HG02571 (cell line): Measurements from ENCODE around the gene STK39.

Experiments
- ATAC-seq: cut with Tn5 transposase; IDR thresholded peaks from one replicate; pipeline ENCODE4 v1.9.1; 2021; ENCODE audit warnings: mild to moderate bottlenecking, moderate library complexity; ENCODE audit not compliant: unreplicated experiment

STK39 gene

GRCh38 chr2:167965907-167966761 is 281.3 kb downstream of the STK39 start:
- ATAC-seq, result no peak

DNA sequence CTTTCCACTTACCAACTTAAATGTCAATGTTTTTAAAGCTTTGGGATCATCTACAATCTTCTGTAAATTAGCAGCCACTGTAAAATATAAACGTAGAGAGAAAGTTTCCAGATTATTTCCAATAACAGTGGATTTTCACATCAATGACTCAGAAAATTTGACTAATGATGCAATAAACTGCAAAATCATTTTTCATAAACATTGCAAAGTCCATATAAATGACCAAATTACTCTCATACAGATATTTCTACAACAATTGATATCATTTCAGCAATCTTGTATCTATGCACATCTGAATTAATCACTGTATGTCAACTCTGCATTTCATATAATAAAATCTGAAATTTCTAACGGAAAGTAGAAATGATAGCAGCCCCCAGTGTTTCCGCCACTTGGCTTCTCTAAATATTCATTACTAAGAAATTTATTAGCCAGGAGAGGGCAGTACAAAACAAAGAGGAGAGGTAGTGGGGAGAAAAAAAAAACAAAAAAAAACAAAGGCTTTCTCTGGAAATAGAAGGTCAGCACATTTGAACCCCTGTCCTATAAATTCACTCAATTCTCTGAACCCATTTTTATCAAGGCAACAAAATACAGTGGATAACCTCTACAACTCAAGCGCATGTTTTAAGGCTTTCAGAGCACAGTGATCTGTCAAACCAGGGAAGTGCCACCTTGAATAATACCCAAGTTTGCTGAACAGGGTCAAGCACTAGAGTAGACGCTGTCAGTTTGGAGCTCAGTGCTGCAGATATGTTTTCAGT is 282.6 kb downstream of the STK39 start:
- no peak for ATAC-seq

GRCh38 chr2:167963899-167964649 is 283.3 kb downstream of the STK39 start:
- ATAC-seq, result no peak

- ATAC-seq, result no peak
Observed at GRCh38 chr2:167962436-167963226, 284.8 kb downstream of the STK39 start.

GRCh38 chr2:167961536-167962048 is 285.8 kb downstream of the STK39 start:
- ATAC-seq, result no peak

- no peak for ATAC-seq
Observed at GRCh38 chr2:167960089-167960747, 287.2 kb downstream of the STK39 start.

DNA sequence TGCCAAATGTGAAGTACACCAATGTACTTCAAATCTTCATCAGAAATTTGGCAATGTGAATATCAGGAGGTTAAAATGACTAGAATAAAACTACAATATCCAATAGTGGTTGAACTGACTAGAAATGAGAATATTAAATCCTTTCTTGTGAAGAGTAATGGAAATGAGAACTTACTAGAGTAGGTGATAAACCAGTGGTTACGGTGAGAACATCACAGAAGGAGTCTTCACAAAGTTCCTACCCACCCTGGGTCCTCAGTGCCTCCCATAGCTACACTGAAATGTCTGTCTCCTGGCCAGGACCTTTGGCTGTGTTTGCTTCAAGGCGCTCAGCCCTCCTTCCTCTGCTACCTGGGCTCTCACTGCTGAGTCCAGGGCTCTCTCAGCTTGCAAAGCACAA is 289.7 kb downstream of the STK39 start:
- no peak for ATAC-seq

- ATAC-seq, result no peak
Observed at GRCh38 chr2:167955264-167955906, 292.0 kb downstream of the STK39 start.

DNA sequence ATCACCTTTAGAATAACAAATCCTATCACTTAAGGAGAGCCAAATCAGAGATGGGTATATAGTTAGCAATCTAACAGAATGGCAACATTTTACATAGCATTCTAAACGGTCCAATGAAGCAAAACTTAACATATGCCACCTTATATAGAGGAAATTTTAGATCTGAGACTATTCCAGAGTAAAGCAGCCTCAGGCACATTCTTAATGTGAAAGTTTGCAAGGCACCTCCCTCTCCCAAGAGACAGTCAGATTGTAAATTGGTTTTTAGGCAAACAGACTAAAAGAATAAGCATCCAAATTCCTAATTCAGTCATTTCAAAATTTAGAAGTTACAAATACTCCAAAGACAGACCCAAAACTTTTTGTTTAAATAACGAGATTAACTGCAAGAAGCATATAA is 292.9 kb downstream of the STK39 start:
- no peak for ATAC-seq

- no peak for ATAC-seq
Observed at GRCh38 chr2:167953776-167954175, 293.6 kb downstream of the STK39 start.

GRCh38 chr2:167950571-167950970 is 296.8 kb downstream of the STK39 start:
- no peak for ATAC-seq

GRCh38 chr2:167946441-167946841 is 301.0 kb downstream of the STK39 start:
- ATAC-seq, result no peak

DNA sequence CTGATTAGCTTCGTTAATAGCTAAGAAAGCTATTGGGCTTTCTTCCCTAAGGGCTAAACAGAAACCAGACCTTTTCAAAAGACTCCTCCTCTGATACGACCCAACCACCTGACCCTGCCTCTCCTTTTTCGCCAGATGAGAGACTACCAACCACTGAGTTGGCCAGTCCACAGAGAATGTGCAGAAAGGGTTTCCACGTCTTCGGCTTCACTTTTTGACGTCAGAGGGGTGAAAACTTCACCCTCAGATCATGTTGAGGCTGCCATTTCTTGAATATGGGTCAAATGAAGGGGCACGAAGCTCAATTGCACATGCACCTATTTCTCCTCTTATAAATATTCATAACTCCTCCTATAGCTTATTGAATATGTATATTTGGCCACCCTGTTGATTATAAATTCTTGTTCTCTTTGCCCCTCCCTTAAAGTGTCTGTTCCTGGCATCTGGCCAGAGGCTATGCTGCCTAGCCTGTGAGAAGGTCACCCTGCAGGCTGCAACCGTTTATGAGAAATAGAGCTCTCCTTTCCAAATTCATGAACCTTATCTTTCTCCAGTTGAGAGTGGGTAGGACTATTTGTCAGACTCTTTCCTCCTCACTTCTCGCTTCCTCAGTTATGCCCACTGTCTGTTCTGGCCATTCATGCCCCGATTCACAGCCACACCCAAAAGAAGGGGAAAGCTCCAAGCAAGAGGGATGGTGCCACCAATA is 301.6 kb downstream of the STK39 start:
- ATAC-seq, result no peak

- ATAC-seq, result no peak
Observed at GRCh38 chr2:167944825-167945659, 302.4 kb downstream of the STK39 start.

GRCh38 chr2:167943897-167944296 is 303.5 kb downstream of the STK39 start:
- no peak for ATAC-seq

GRCh38 chr2:167943368-167943767 is 304.0 kb downstream of the STK39 start:
- no peak for ATAC-seq

DNA sequence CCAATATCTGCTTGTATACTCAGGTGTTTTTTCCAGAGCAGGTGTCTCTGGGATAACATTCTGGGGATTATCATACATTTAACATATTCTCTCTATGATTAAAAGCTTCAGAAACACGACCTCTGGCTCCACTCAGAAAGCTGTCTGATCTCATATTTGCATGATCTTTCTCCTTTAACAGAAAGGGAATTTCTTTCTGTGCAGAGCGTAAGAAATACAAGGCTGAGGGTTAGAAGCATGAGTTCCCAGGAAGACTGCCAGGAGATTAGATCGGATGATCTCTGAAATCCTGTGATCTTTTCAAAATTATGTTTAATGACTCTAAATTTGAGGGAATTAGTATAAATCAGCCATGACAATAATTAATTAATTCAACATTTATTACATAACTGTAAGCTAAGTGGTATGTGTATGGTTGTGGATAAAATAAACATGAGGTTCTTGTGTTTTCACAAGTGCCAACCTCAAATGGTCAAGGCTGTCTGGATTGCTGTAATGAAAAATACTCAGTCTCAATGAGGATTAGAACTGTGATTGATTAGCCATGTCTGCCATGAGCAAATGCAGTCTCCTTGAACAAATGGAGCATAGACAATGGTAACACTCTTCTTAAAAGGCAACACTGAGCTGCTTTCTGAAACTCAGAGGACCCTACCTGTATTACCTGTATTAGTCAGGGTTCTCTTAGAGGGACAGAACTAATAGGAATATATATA is 304.9 kb downstream of the STK39 start:
- no peak for ATAC-seq
